Ishikawa (cell line): ENCODE measurements around the gene SMG7.

Experiments used
- CEBPB ChIP-seq: IDR thresholded peaks from 2 replicates; pipeline ENCODE4 v1.6.1; 2012
- CREB1 ChIP-seq: IDR thresholded peaks from 2 replicates; pipeline ENCODE4 v1.6.1; 2012; ENCODE audit warnings: low read depth
- EGR1 ChIP-seq: IDR thresholded peaks from 2 replicates; pipeline ENCODE4 v1.6.1; 2012
- EP300 ChIP-seq: IDR thresholded peaks from 2 replicates; pipeline ENCODE4 v1.6.1; 2012; ENCODE audit warnings: borderline replicate concordance
- FOXM1 ChIP-seq: IDR thresholded peaks from 2 replicates; pipeline ENCODE4 v1.6.1; 2012; ENCODE audit warnings: low read depth, borderline replicate concordance
- MAX ChIP-seq: IDR thresholded peaks from 2 replicates; pipeline ENCODE4 v1.6.1; 2012
- NFIC ChIP-seq: IDR thresholded peaks from 2 replicates; pipeline ENCODE4 v1.6.1; 2012
- RAD21 ChIP-seq: IDR thresholded peaks from 2 replicates; pipeline ENCODE4 v1.6.1; 2012; ENCODE audit warnings: low read depth
- TAF1 ChIP-seq: IDR thresholded peaks from 2 replicates; pipeline ENCODE4 v1.6.1; 2012; ENCODE audit warnings: low read depth, mild to moderate bottlenecking
- TCF12 ChIP-seq: IDR thresholded peaks from 2 replicates; pipeline ENCODE4 v1.6.1; 2012; ENCODE audit warnings: low read depth
- TEAD4 ChIP-seq: IDR thresholded peaks from 2 replicates; pipeline ENCODE4 v1.6.1; 2012
- YY1 ChIP-seq: IDR thresholded peaks from 2 replicates; pipeline ENCODE4 v1.6.1; 2012; ENCODE audit warnings: low read depth
- ZBTB7A ChIP-seq: IDR thresholded peaks from 2 replicates; pipeline ENCODE4 v1.6.1; 2012; ENCODE audit warnings: low read depth
- TF ChIP-seq, protein P1 (sequence below): IDR thresholded peaks from 2 replicates; pipeline ENCODE4 v1.6.1; 2012; ENCODE audit warnings: low read depth, mild to moderate bottlenecking
- TF ChIP-seq, protein P2 (sequence below): IDR thresholded peaks from 2 replicates; pipeline ENCODE4 v1.6.1; 2012

SMG7 gene

DNA sequence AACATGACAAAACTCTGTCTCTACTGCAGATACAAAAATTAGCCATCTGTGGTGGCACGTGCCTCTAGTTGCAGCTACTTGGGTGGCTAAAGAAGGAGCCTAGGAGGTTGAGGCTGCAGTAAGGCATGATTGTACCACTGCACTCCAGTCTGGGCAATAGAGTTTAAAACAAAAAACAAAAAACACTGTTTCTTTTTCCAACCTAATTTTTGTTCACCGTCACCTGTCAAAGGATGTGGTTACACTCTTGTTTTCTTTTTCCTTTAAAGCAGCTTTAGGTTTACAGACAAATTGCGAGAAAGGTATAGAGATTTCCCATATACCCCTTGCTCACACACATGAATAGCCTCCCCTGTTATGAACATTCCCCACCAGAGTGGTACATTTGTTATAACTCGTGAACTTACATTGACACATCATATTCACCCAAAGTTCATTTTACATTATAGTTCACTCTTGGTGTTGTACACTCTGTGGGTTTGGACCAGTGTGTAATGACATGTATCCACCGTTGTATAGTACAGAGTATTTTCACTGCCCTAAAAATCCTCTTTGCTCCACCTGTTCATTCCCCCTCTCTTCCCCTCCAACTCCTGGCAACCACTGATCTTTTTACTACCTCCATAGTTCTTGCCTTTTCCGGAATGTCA, 26.2 kb downstream of the SMG7 start:
- TF ChIP-seq EP300 (no peak), TEAD4 (no peak)
- TF ChIP-seq, protein P1, sequence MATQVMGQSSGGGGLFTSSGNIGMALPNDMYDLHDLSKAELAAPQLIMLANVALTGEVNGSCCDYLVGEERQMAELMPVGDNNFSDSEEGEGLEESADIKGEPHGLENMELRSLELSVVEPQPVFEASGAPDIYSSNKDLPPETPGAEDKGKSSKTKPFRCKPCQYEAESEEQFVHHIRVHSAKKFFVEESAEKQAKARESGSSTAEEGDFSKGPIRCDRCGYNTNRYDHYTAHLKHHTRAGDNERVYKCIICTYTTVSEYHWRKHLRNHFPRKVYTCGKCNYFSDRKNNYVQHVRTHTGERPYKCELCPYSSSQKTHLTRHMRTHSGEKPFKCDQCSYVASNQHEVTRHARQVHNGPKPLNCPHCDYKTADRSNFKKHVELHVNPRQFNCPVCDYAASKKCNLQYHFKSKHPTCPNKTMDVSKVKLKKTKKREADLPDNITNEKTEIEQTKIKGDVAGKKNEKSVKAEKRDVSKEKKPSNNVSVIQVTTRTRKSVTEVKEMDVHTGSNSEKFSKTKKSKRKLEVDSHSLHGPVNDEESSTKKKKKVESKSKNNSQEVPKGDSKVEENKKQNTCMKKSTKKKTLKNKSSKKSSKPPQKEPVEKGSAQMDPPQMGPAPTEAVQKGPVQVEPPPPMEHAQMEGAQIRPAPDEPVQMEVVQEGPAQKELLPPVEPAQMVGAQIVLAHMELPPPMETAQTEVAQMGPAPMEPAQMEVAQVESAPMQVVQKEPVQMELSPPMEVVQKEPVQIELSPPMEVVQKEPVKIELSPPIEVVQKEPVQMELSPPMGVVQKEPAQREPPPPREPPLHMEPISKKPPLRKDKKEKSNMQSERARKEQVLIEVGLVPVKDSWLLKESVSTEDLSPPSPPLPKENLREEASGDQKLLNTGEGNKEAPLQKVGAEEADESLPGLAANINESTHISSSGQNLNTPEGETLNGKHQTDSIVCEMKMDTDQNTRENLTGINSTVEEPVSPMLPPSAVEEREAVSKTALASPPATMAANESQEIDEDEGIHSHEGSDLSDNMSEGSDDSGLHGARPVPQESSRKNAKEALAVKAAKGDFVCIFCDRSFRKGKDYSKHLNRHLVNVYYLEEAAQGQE = no peak

- TF ChIP-seq YY1 (no peak), EP300 (no peak), RAD21 (no peak), ZBTB7A (no peak), NFIC (no peak), TEAD4 (no peak), CREB1 (no peak), TAF1 (no peak), FOXM1 (no peak), TCF12 (no peak), MAX (no peak), CEBPB (no peak), EGR1 (no peak)
- TF ChIP-seq, protein P1 = no peak
- TF ChIP-seq, protein P2, sequence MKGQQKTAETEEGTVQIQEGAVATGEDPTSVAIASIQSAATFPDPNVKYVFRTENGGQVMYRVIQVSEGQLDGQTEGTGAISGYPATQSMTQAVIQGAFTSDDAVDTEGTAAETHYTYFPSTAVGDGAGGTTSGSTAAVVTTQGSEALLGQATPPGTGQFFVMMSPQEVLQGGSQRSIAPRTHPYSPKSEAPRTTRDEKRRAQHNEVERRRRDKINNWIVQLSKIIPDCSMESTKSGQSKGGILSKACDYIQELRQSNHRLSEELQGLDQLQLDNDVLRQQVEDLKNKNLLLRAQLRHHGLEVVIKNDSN = no peak
Observed at GRCh38 chr1:183505454-183506089, 33.3 kb downstream of the SMG7 start.

- TF ChIP-seq, protein P2 = no peak
- TF ChIP-seq RAD21 = no peak
- no peak for TF ChIP-seq EGR1
- TF ChIP-seq MAX = no peak
- no peak for TF ChIP-seq YY1
- TF ChIP-seq NFIC = no peak
Observed at GRCh38 chr1:183506561-183506960, 34.3 kb downstream of the SMG7 start.

- TF ChIP-seq EGR1 (no peak), CEBPB (no peak), TAF1 (no peak), ZBTB7A (no peak), NFIC (no peak), MAX (no peak), EP300 (no peak), YY1 (no peak), FOXM1 (no peak), CREB1 (no peak), TCF12 (no peak), RAD21 (no peak), TEAD4 (no peak)
- TF ChIP-seq, protein P1 = no peak
- TF ChIP-seq, protein P2 = no peak
Observed at GRCh38 chr1:183508694-183509093, 36.4 kb downstream of the SMG7 start.
